Endothelial cell of umbilical vein (primary cell): ENCODE data around the gene EEFSEC.

Experiments used
- EZH2 ChIP-seq: IDR thresholded peaks from 2 replicates; pipeline ENCODE4 v1.6.1; 2012; ENCODE audit warnings: borderline replicate concordance, low read depth, mild to moderate bottlenecking, moderate library complexity, low read length, inconsistent platforms; ENCODE audit not compliant: severe bottlenecking
- GATA2 ChIP-seq: IDR thresholded peaks from 2 replicates; pipeline ENCODE4 v1.7.0; 2011; ENCODE audit warnings: low read depth, mild to moderate bottlenecking, moderate library complexity, mixed read lengths, low read length; ENCODE audit not compliant: insufficient read length, insufficient read depth
- JUN ChIP-seq: IDR thresholded peaks from 2 replicates; pipeline ENCODE4 v1.6.1; 2011; ENCODE audit warnings: borderline replicate concordance, low read depth; ENCODE audit not compliant: insufficient read length, insufficient read depth
- MYC ChIP-seq: IDR thresholded peaks from one replicate; pipeline ENCODE4 v1.6.1; 2011; ENCODE audit warnings: mild to moderate bottlenecking, low read depth, low read length
- POLR2A ChIP-seq: IDR thresholded peaks from 2 replicates; pipeline ENCODE4 v1.6.1; 2012; ENCODE audit warnings: low read depth, mild to moderate bottlenecking, control low read depth, low read length
- POLR2AphosphoS5 ChIP-seq: IDR thresholded peaks from 2 replicates; pipeline ENCODE4 v1.6.1; 2012; ENCODE audit warnings: low read depth, mild to moderate bottlenecking, control low read depth, low read length, moderate library complexity; ENCODE audit not compliant: insufficient read depth
- TF ChIP-seq, protein P1 (sequence below), 2 donors: IDR thresholded peaks; 1 replicate in 1 of 2; 2 replicates in 1 of 2; pipeline ENCODE4 v1.5.1; 2011; ENCODE audit warnings: low read length in 2 of 2, mild to moderate bottlenecking in 2 of 2, moderate library complexity in 2 of 2, control low read depth in 1 of 2, inconsistent platforms in 1 of 2, low read depth in 1 of 2; ENCODE audit not compliant: insufficient read depth in 1 of 2; ENCODE audit errors: extremely low read depth in 1 of 2
- TF ChIP-seq, protein P2 (sequence below): IDR thresholded peaks from 2 replicates; pipeline ENCODE4 v1.6.1; 2011; ENCODE audit not compliant: insufficient read depth, insufficient read length

DNA sequence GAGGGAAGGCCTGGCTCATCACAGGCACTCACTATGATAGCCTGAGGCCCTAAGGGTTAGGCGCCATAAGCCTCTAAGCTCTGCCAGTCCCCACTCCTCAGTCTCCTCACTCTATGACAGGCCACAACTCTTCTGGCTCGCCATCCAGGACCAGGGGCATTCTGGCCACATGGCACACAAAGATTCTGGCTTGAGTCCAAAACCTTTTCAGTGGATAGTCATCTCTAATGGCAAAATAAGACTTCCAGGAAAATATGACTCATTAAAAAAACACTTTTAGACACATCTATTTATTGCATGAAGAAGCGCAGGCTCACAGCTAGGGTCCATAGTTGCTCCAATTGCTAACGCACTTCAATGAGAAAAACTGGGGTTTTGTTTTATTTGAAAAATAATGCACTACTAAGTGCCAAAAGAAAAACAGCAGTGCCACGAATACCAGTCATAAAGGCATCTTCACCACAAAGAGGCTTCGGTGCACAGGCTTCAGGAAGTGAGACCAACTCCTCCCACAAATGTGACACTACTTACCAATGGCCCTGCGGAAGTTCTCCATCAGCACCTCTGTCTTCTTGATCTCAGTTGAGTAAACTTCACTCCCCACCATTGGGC, 40.8 kb upstream of the EEFSEC start:
- TF ChIP-seq, protein P1, sequence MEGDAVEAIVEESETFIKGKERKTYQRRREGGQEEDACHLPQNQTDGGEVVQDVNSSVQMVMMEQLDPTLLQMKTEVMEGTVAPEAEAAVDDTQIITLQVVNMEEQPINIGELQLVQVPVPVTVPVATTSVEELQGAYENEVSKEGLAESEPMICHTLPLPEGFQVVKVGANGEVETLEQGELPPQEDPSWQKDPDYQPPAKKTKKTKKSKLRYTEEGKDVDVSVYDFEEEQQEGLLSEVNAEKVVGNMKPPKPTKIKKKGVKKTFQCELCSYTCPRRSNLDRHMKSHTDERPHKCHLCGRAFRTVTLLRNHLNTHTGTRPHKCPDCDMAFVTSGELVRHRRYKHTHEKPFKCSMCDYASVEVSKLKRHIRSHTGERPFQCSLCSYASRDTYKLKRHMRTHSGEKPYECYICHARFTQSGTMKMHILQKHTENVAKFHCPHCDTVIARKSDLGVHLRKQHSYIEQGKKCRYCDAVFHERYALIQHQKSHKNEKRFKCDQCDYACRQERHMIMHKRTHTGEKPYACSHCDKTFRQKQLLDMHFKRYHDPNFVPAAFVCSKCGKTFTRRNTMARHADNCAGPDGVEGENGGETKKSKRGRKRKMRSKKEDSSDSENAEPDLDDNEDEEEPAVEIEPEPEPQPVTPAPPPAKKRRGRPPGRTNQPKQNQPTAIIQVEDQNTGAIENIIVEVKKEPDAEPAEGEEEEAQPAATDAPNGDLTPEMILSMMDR (IDR thresholded peaks at IDR 0.05; ENCODE audit: extremely low read depth in 1 of 2, insufficient read depth in 1 of 2, low read depth in 1 of 2, low read length in 2 of 2), result no peak
- TF ChIP-seq POLR2A (no peak), MYC (peak; percentile 66), POLR2AphosphoS5 (peak; percentile 51), EZH2 (no peak), JUN (peak; percentile 92), GATA2 (peak; percentile 63)
- TF ChIP-seq, protein P2, sequence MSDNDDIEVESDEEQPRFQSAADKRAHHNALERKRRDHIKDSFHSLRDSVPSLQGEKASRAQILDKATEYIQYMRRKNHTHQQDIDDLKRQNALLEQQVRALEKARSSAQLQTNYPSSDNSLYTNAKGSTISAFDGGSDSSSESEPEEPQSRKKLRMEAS, result peak; percentile 63
